ENCODE results near the gene METTL1.
A peak's percentile ranks its signal among the peaks of the same experiment; 100 is the strongest.

The METTL1 gene

DNA sequence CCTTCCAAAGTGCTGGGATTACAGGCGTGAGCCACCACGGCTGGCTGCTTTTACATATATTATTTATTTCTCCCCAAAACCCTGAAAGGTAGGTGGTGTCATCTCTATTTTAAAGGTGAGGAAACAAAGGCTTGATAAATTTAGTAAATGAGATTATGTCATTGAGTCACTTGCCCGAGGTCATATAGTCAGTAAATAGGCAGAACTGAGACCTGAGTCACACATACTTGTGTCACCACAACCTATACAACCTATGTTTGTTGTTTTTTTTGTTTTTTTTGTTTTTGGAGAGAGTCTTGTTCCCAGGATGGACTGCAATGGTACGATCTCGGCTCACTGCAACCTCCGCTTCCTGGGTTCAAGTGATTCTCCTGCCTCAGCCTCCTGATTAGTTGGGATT, 23.4 kb upstream of the METTL1 start:
- H3K4me3 ChIP-seq (ENCODE audit: low read depth, low read length), result no peak overlapping the region
- TF ChIP-seq, protein P1, sequence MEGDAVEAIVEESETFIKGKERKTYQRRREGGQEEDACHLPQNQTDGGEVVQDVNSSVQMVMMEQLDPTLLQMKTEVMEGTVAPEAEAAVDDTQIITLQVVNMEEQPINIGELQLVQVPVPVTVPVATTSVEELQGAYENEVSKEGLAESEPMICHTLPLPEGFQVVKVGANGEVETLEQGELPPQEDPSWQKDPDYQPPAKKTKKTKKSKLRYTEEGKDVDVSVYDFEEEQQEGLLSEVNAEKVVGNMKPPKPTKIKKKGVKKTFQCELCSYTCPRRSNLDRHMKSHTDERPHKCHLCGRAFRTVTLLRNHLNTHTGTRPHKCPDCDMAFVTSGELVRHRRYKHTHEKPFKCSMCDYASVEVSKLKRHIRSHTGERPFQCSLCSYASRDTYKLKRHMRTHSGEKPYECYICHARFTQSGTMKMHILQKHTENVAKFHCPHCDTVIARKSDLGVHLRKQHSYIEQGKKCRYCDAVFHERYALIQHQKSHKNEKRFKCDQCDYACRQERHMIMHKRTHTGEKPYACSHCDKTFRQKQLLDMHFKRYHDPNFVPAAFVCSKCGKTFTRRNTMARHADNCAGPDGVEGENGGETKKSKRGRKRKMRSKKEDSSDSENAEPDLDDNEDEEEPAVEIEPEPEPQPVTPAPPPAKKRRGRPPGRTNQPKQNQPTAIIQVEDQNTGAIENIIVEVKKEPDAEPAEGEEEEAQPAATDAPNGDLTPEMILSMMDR (IDR thresholded peaks at IDR 0.05; ENCODE audit: low read depth, low read length), result no peak

- TF ChIP-seq, protein P1 (IDR thresholded peaks at IDR 0.05; ENCODE audit: low read depth, low read length), result no peak
- no peak overlapping the region for H3K4me3 ChIP-seq (ENCODE audit: low read depth, low read length)
These were observed 22.0 kb upstream of the METTL1 start for GRCh38 chr12:57793920-57794319.

DNA sequence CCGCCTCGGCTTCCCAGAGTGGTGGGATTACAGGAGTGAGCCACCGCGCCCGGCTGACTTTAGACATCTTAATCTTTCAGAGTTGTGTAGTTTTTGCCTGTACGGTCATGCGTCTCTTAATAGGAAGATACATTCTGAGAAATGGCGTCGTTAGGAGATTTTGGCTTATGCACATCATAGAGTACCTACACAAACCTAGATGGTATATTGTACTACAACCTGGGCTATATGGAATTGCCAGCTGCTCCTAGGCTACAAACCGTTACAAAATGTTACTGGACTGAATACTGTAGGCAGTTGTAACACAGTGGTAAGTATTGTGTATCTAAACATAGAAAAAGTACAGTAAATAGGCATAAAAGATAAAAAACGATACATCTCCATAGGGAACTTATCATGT, 12.0 kb upstream of the METTL1 start:
- no peak overlapping the region for H3K4me3 ChIP-seq (ENCODE audit: low read depth, low read length)
- TF ChIP-seq, protein P1 (IDR thresholded peaks at IDR 0.05; ENCODE audit: low read depth, low read length), result no peak

- H3K4me3 ChIP-seq (ENCODE audit: low read depth, low read length), result peak overlapping the region; percentile 100
- TF ChIP-seq, protein P1 (IDR thresholded peaks at IDR 0.05; ENCODE audit: low read depth, low read length), result no peak
These were observed 11.5 kb upstream of the METTL1 start for GRCh38 chr12:57783466-57783801.

GRCh38 chr12:57782608-57783465, 10.9 kb upstream of the METTL1 start, which contains the start of gene TSFM:
Gene TSFM, plus strand, starts transcription at chr12:57782787. Its CDS starts 15 bp downstream, at chr12:57782802.
- TF ChIP-seq, protein P1 (IDR thresholded peaks at IDR 0.05; ENCODE audit: low read depth, low read length), result peak; percentile 77
- peak within 1 kb of the TSS; percentile 100 for H3K4me3 ChIP-seq (ENCODE audit: low read depth, low read length)

- H3K4me3 ChIP-seq (ENCODE audit: low read depth, low read length), result peak overlapping the region; percentile 100
These were observed 10.3 kb upstream of the METTL1 start for GRCh38 chr12:57782243-57782607.

GRCh38 chr12:57781801-57782200, 9.9 kb upstream of the METTL1 start:
- no peak overlapping the region for H3K4me3 ChIP-seq (ENCODE audit: low read depth, low read length)
- TF ChIP-seq, protein P1 (IDR thresholded peaks at IDR 0.05; ENCODE audit: low read depth, low read length), result no peak

More at GRCh38 chr12:57782243-57782607, 10.3 kb upstream of the METTL1 start:
- TF ChIP-seq, protein P1 (IDR thresholded peaks at IDR 0.05; ENCODE audit: low read depth, low read length), result no peak

Measured in WI38 (cell line).